NCI-H2029 treated with DMSO at 0.1 percent for 48 hours (cell line): ENCODE results near the gene GNAI1.
"Not testable (repeated sequence)": the region's sequence is repeated elsewhere in the genome, so short reads cannot be mapped to it uniquely, and the experiment has no call there.

Source experiments
- DNase-seq: peaks from one replicate; lab custom pipeline; 2025; lab: John Stamatoyannopoulos, UW

The GNAI1 gene

GRCh38 chr7:80133361-80134114 is 1.1 kb upstream of the GNAI1 start:
- no peak for DNase-seq

GRCh38 chr7:80134115-80134535 is 506 bp upstream of the GNAI1 start:
- DNase-seq: peak; percentile 37

- DNase-seq: no peak
Measured at GRCh38 chr7:80135309-80136104, 876 bp downstream of the GNAI1 start.

DNA sequence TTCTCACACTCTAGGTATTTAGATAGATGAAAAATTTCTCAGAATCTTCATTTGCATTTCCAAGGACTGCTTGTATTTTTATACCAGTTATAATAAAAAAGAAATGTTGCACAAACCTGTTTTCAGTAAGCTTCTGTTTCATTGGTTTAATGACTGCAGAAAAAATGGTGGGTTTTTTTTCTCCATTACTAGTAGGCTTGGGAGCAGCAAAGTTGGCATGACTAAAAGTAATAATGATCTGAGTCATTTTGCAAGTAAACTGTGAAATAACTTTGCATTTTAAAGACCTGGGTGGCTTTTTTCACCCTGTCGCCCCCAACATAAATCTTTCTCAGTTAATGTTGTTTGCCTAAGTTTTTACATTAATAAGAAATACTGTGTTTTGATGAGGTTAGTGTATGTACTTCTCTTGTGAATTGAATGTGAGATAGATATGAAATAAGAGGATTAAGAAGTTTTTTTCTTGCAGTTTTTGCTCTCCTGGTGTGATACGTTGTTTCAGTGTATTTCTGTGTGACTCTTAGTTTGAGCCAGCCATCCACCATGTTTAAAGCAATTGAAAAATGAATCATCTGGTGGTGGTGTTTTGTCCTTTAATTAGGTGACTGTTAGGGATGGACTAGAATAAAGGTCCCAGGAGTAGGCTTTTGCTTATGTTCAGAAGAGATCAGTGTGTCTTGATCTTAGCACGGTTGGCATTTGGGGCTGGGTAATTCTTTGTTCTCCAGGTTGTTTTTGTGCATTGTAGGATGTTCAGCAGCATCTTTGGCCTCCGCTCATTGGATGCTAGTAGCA is 1.8 kb downstream of the GNAI1 start:
- no peak for DNase-seq

- DNase-seq: no peak
Measured at GRCh38 chr7:80137410-80137809, 2.8 kb downstream of the GNAI1 start.

DNA sequence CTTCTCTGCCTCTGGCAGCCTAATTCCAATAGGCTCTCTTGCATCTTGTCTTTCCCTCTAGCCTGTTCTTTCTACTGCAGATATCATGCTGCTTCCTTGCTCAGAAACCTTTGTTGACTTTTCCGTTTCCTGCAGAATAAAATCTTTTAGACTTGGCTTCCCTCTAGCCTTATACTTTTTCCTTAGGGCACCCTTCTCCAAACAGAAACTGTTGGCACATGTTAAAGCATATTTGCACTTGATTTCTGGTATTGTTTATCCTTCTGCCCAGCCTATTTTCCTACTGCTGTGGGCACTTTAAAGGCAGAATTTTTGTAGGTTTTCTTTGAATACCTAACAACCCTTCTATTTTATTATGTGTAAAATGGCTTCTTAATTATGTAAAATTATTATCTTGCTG is 4.6 kb downstream of the GNAI1 start:
- no peak for DNase-seq

- DNase-seq: no peak
Measured at GRCh38 chr7:80140388-80140787, 5.8 kb downstream of the GNAI1 start.

GRCh38 chr7:80141376-80141775 is 6.7 kb downstream of the GNAI1 start:
- DNase-seq: no peak

- no peak for DNase-seq
Measured at GRCh38 chr7:80142853-80143580, 8.4 kb downstream of the GNAI1 start.

DNA sequence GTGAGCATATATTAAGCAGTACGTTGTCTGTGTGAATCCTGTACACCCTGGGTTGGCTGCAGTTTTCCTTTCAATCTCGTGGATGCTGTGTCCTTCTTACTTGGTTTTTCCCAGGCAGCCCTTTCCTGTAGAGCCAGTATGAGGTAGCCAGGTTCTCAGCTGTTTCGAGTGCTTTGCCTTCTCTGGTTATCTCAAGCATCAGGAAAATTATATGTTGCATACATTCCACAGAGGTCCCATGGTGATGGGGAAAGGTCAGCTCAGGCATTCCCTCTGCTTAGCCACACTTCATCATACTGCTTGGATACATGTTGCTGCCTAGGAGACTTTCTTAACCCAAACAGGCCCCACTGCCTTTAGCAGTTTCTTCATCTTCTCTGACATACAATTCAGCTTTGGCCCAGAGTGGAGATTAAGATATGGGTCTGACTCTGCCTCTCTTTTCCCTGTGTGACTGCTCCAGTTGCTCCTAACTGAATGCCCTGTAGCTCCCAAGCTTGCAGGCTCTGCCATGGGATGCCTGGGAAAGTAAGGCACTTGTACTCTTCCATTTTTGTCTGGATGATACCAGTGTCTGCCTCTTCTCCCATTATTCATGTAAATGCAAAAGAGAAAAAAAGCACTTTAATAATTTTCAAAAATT is 11.3 kb downstream of the GNAI1 start:
- DNase-seq: no peak

GRCh38 chr7:80146545-80147182 is 12.0 kb downstream of the GNAI1 start:
- no peak for DNase-seq

DNA sequence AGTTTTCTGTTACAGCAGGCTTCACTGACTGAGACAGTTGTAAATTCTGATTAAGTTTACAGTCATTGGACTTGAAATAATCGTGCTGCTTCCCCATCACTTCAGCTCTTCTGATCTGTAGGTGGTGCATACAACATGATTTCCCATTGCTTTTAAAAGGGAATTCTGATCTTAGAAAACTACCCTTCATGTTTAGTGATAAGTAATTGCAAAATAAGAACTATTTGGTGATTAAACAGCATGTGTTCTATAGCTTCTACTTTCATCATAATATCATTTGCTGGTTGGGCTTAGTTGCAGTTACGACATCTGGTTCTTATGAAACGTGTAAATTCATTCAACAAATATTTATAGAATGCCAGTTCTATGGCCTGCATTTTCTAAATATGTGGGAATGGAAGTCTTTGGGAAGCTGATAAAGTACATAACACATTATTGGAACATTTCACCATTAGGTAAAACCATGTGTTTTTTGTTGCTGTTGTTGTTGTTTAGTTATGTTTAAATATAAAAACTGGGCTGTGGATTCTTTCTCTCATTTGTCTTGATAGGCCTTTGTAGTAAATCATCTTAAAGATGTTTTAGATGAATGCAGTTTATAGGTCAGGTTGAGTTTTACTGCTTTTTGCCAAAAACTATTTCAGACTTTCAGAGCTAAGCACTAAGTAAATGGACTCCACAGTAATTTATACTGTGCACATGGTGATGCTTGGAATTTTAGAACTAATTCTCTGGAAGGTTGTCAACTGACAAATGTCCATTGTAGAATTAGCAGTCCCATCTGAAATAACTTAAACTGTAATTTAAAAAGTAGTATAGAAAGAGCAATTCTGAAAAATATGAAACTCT is 13.1 kb downstream of the GNAI1 start:
- DNase-seq: no peak

- peak; percentile 22 for DNase-seq
Measured at GRCh38 chr7:80150611-80151273, 16.1 kb downstream of the GNAI1 start.

GRCh38 chr7:80151274-80151665 is 16.6 kb downstream of the GNAI1 start:
- no peak for DNase-seq

- no peak for DNase-seq
Measured at GRCh38 chr7:80153446-80153845, 18.8 kb downstream of the GNAI1 start.

GRCh38 chr7:80154656-80155333 is 20.2 kb downstream of the GNAI1 start:
- no peak for DNase-seq

DNA sequence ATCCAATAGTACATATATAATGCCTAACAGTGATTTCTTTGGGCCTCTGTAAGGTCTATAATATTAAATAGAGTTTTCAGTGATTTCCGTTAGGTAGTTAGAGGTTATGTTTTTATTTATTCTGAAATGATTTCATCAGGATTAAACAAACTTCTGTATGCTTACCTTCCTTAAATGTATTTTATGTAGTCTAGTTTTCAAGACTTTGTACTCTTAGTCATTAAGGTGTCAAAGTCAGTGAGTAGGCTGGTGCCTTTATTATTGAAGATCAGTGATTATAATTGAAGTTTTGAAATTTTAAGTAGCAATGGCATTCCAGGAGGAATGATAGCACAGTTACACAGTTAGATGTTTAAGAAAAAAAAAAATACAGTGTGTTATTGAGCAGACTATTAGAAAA is 20.7 kb downstream of the GNAI1 start:
- no peak for DNase-seq

DNA sequence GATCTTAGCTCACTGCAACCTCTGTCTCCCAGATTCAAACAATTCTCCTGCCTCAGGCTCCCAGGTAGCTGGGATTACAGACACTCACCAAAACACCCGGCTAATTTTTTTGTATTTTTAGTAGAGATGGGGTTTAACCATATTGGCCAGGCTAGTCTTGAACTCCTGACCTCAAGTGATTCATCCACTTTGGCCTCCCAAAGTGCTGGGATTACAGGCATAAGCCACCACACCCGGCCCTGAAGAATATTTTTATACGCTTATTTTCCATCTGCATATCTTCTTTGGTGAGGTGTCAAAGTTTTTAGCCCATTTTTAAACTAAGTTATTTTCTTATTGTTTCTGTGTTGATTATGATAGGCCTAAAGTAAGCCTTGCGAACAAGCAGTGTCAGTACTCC is 23.1 kb downstream of the GNAI1 start:
- not testable (repeated sequence) for DNase-seq

DNA sequence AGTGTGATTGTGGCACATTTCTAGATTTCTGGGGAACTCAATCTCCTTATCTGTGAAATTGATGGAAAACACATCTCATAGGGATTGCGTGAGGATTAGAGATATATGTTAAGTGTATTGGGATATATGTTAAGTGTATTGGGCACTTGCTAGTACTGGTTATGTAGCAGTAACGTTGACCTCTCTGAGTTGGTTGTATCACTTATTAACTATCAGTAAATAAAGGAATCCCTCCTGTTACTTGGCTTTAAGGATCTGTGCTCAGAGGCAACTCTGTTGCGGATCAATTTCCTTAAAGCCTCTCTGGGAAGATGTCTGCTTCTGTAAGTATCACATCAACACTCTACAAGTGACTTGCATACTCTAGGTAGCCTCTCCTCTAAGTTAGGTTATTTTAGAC is 25.2 kb downstream of the GNAI1 start:
- no peak for DNase-seq
